ENCODE data around the gene MX1. TPM values are rescaled to one million over a fixed set of nuclear protein-coding genes. Genes with fewer than 3 reads are reported as not detected.

The MX1 gene, protein sequence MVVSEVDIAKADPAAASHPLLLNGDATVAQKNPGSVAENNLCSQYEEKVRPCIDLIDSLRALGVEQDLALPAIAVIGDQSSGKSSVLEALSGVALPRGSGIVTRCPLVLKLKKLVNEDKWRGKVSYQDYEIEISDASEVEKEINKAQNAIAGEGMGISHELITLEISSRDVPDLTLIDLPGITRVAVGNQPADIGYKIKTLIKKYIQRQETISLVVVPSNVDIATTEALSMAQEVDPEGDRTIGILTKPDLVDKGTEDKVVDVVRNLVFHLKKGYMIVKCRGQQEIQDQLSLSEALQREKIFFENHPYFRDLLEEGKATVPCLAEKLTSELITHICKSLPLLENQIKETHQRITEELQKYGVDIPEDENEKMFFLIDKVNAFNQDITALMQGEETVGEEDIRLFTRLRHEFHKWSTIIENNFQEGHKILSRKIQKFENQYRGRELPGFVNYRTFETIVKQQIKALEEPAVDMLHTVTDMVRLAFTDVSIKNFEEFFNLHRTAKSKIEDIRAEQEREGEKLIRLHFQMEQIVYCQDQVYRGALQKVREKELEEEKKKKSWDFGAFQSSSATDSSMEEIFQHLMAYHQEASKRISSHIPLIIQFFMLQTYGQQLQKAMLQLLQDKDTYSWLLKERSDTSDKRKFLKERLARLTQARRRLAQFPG
- total RNA-seq, result 82.5 TPM

DNA sequence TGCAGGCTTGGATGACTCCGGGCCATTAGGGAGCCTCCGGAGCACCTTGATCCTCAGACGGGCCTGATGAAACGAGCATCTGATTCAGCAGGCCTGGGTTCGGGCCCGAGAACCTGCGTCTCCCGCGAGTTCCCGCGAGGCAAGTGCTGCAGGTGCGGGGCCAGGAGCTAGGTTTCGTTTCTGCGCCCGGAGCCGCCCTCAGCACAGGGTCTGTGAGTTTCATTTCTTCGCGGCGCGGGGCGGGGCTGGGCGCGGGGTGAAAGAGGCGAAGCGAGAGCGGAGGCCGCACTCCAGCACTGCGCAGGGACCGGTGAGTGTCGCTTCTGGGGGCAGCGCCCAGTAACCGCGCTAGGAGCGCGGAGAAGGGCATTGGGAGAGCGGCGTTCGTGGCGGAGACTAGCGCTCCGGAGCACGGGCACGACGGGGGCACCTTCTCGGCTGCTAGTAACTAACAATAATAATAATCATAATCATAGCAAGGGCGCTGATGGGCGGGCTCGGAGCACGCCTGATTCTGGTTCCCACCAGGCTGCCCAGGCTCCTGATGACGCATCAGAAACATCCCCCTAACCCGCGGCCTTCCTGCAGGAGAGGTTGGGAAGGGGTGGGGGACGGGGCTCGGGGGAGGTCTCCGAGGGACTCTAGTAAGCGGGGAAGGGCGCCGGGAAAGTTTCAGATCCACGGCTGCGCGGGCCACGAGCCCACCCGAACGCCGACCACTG, at the start of gene MX1:
Gene MX1 (plus strand): TSS at position 286 of the 722 bp plus-strand sequence. CDS start 5,832 bp downstream, outside the sequence.
- intact Hi-C loops (cut with DNase I), result loop anchor here (5.0 to 10.0 kb wide), 5 partner anchors 141 to 1069 kb away; partner anchors contain the start of genes BACE2 and RSPH1
- Histone ChIP-seq H3K4me1 (peaks cover 0 to 7% of the 10 kb centered on the region in 2 donors), H3K9me3 (no peaks in the 10 kb centered on the region), H3K36me3 (no peaks in the 10 kb centered on the region), H3K27ac (peak within 1 kb of the TSS; percentile 22 to 39), H3K4me3 (peak within 1 kb of the TSS; percentile 68 to 72), H3K27me3 (no peaks in the 10 kb centered on the region)
- DNase-seq (ENCODE audit: low spot score in 2 of 2), result peak in 1 of 2 donors; percentile 85
- TF ChIP-seq, protein P1, sequence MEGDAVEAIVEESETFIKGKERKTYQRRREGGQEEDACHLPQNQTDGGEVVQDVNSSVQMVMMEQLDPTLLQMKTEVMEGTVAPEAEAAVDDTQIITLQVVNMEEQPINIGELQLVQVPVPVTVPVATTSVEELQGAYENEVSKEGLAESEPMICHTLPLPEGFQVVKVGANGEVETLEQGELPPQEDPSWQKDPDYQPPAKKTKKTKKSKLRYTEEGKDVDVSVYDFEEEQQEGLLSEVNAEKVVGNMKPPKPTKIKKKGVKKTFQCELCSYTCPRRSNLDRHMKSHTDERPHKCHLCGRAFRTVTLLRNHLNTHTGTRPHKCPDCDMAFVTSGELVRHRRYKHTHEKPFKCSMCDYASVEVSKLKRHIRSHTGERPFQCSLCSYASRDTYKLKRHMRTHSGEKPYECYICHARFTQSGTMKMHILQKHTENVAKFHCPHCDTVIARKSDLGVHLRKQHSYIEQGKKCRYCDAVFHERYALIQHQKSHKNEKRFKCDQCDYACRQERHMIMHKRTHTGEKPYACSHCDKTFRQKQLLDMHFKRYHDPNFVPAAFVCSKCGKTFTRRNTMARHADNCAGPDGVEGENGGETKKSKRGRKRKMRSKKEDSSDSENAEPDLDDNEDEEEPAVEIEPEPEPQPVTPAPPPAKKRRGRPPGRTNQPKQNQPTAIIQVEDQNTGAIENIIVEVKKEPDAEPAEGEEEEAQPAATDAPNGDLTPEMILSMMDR (IDR thresholded peaks at IDR 0.05), result no peak

DNA sequence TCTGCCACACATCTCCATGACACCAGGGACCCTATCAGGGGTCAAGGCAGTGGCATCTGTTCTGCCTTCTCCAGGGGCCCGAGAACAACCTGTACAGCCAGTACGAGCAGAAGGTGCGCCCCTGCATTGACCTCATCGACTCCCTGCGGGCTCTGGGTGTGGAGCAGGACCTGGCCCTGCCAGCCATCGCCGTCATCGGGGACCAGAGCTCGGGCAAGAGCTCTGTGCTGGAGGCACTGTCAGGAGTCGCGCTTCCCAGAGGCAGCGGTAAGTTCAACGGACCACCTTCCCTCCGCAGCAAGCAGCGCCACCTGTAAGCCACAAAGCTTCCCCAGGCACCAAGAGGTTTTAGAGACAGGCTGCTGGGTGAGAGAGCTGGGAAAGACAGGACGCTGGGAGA, 48.3 kb upstream of the MX1 start:
- no peak for DNase-seq (ENCODE audit: low spot score in 2 of 2)
- no peaks in the 10 kb centered on the region for H3K9me3 ChIP-seq
- no peak overlapping the region for H3K4me3 ChIP-seq
- intact Hi-C loops (cut with DNase I), result no loop called here
- no peaks in the 10 kb centered on the region for H3K36me3 ChIP-seq
- no peak overlapping the region for H3K27ac ChIP-seq
- H3K27me3 ChIP-seq, result no peaks in the 10 kb centered on the region
- TF ChIP-seq, protein P1 (IDR thresholded peaks at IDR 0.05), result no peak
- no peaks in the 10 kb centered on the region for H3K4me1 ChIP-seq

DNA sequence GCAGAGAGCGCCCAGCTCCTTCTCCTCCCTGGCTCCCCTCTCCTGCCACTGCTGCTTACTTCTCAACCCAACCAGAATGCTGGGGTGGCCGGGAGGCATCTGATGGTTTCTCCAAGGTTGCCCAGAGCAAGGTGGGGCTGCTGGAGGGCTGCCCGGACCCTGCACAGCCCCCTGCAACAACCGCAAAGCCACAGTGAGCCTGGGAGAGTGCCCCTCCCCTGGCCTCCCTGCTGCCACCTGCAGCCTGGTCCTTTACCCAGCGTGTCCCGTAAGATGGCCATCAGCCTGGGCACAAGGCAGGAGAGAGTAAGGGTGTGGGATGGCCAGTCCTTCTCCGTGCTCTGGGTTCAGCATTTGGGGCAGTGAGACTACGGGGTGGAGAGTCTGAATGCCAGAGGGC, 47.2 kb upstream of the MX1 start:
- no peaks in the 10 kb centered on the region for H3K36me3 ChIP-seq
- no peak for DNase-seq (ENCODE audit: low spot score in 2 of 2)
- H3K9me3 ChIP-seq, result no peaks in the 10 kb centered on the region
- no peaks in the 10 kb centered on the region for H3K4me1 ChIP-seq
- no peaks in the 10 kb centered on the region for H3K27me3 ChIP-seq
- TF ChIP-seq, protein P1 (IDR thresholded peaks at IDR 0.05), result no peak
- H3K27ac ChIP-seq, result no peak overlapping the region
- intact Hi-C loops (cut with DNase I), result no loop called here
- H3K4me3 ChIP-seq, result no peak overlapping the region

DNA sequence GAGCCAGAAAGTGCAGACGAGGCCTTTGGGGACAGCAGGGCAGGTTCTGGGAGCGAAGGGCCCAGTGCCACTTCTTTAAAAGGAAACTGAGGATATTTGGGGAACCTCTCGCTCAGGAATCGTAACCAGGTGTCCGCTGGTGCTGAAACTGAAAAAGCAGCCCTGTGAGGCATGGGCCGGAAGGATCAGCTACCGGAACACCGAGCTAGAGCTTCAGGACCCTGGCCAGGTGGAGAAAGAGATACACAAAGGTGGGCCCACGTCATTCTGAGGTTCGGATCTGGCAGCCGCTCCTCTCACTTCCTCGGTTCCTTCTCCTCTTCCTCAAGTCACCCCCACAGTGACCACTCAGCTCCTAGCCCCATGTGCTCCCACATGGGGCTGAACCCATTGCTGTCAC, 46.1 kb upstream of the MX1 start:
- intact Hi-C loops (cut with DNase I), result no loop called here
- no peaks in the 10 kb centered on the region for H3K27me3 ChIP-seq
- no peak overlapping the region for H3K27ac ChIP-seq
- no peaks in the 10 kb centered on the region for H3K9me3 ChIP-seq
- TF ChIP-seq, protein P1 (IDR thresholded peaks at IDR 0.05), result no peak
- no peak for DNase-seq (ENCODE audit: low spot score in 2 of 2)
- no peaks in the 10 kb centered on the region for H3K36me3 ChIP-seq
- H3K4me3 ChIP-seq, result no peak overlapping the region
- no peaks in the 10 kb centered on the region for H3K4me1 ChIP-seq

DNA sequence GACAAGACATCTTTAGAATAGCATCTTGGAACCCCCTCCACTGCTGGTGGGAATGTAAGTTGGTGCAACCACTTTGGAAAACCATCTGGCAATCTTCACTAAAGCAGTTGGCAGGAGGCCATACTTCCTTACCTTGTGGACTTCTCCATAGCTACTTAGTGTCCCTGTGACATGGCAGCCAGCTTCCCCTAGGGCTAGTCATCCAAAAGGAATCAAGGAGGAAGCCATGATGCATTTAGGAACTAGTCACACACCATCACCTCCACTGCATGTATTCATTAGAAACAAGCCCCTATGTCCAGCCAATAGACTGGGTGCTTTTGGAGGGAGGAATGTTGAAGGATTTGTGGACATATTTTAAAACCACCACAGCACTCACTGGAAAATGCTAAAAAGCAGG, 44.3 kb upstream of the MX1 start:
- no peak overlapping the region for H3K27ac ChIP-seq
- H3K4me1 ChIP-seq, result no peaks in the 10 kb centered on the region
- DNase-seq (ENCODE audit: low spot score in 2 of 2), result no peak
- no peaks in the 10 kb centered on the region for H3K9me3 ChIP-seq
- no peak overlapping the region for H3K4me3 ChIP-seq
- no peaks in the 10 kb centered on the region for H3K36me3 ChIP-seq
- intact Hi-C loops (cut with DNase I), result no loop called here
- H3K27me3 ChIP-seq, result no peaks in the 10 kb centered on the region
- TF ChIP-seq, protein P1 (IDR thresholded peaks at IDR 0.05), result no peak

Data from ascending aorta (tissue), 2 donors.